ENCODE results near the gene GAS6.
"Not testable (repeated sequence)": the region's sequence is repeated elsewhere in the genome, so short reads cannot be mapped to it uniquely, and the experiment has no call there.

GAS6 gene

GRCh38 chr13:113837560-113838355 is 26.1 kb downstream of the GAS6 start:
- DNase-seq (ENCODE audit: low read depth in 3 of 3), result no peak

GRCh38 chr13:113836768-113837559 is 26.9 kb downstream of the GAS6 start:
- no peak for DNase-seq (ENCODE audit: low read depth in 3 of 3)

DNA sequence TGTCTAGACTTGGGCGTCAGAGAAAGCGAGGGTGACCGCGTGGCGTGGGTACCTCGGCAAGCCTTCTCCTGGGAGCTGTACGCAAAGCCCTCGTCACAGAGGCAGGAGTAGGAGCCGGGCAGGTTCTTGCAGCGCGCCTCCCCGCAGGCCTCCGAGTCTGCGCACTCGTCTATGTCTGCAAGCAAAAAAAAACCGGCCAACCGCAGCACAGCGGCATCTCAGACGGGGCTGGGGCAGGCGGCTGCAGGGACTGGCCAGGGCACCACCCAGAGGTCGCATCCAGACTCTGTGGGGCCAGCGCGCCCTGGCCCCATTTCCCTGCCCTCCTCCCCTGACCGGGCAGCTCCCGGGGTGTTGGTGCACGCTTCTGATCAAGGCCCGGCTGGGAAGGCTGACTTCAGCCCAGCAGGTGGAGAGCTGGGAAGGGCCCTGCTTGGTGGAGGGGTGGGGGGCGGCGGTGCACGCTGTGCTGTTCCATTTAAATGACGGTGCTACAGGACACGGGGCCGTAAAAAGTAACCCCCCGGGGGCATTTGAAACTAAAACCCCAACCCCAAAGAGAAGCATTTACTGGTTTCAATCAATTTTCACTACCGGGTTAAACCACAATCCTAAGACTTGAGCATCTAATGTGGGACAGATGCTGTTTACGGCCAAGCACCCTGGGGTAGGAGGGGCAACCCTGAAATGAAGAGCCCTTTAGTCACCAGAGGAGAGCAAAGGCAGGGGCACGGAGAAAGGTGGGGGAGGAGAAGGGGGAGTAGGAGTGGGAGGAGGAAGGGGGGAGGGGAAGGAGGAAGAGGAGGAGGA is 28.2 kb downstream of the GAS6 start:
- DNase-seq (ENCODE audit: low read depth in 3 of 3), result no peak

- DNase-seq (ENCODE audit: low read depth in 3 of 3), result no peak
These were observed 29.2 kb downstream of the GAS6 start for GRCh38 chr13:113834496-113835200.

DNA sequence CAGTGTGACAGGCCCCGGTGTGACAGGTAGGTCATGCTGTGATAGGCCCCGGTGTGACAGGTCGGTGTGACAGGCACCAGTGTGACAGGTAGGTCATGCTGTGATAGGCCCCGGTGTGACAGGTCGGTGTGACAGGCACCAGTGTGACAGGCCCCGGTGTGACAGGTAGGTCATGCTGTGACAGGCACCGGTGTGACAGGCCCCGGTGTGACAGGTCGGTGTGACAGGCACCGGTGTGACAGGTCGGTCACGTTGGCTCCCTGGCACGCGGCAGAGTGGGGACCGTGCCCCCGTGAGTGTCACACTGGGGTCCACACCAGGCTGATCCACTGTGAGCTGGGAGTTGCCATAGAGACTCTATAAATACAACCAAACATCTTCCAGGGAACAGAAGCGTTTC is 29.9 kb downstream of the GAS6 start:
- DNase-seq (ENCODE audit: low read depth in 3 of 3), result not testable (repeated sequence)

DNA sequence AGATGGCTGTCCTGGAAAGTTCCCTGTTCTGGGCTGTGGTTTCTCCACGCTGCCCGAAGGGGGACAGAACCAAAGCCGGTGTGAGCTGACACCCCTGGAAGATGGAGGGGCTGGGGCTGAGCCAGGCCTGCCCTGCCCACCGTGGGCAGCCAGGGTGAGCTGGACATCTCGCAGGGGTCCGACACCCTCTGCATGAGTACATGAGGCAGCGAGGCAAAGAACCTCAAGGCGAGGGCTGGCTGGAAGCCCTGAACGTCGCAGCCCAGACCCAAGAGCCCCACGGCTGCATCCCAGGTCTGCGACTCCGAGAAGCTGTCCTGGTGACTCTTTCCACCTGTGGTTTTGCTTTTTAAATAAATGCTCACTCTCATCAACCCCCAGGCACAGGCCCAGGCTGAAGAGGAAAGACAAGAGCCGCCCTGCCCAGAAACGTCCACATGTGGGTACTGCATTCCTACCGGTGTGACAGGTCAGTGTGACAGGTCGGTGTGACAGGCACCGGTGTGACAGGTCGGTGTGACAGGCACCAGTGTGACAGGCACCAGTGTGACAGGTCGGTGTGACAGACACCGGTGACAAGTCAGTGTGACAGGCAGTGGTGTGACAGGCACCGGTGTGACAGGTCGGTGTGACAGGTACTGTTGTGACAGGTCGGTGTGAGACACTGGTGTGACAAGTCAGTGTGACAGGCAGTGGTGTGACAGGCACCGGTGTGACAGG is 30.6 kb downstream of the GAS6 start:
- no peak for DNase-seq (ENCODE audit: low read depth in 3 of 3)

DNA sequence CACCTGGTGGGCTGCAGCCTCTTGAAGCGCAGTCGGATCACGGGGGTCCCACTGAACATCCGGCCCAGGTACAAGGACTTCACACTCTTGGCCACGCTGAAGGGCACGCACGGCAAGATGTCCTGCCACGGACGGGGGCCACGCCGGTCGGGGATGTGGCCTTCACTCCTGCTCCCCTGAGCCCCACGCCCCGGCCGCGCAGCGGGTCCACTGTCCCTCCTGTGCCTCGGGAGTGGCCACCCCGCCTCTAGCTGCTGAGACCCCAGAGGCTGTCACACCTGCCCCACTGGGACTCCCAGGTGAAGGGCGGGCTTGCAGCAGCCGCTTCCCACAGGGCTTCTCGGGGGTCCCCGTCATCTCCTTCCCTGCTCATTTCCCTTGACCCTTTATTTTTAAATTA is 31.2 kb downstream of the GAS6 start:
- no peak for DNase-seq (ENCODE audit: low read depth in 3 of 3)

GRCh38 chr13:113832205-113832604 is 31.7 kb downstream of the GAS6 start:
- DNase-seq (ENCODE audit: low read depth in 3 of 3), result no peak

DNA sequence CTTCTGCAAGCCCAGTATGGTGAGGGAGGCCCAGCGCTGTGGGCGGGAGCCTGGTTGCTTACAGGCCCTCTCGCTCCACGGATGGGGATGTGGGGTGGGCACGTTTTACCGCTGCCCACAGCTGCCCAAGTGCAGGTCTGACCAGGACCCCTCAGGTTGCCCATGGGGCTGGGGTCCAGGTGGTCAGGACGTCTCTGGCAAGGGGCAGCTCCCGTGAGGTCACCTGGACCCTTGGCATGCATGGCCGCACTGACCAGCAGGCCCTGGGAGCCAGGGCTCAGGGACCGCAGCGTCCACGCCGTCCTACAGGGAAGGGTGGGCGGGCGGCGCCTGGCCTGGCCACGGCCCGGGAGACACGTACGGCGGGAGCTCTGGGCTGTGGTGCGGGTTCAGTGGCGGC is 32.8 kb downstream of the GAS6 start:
- DNase-seq (ENCODE audit: low read depth in 3 of 3), result no peak

DNA sequence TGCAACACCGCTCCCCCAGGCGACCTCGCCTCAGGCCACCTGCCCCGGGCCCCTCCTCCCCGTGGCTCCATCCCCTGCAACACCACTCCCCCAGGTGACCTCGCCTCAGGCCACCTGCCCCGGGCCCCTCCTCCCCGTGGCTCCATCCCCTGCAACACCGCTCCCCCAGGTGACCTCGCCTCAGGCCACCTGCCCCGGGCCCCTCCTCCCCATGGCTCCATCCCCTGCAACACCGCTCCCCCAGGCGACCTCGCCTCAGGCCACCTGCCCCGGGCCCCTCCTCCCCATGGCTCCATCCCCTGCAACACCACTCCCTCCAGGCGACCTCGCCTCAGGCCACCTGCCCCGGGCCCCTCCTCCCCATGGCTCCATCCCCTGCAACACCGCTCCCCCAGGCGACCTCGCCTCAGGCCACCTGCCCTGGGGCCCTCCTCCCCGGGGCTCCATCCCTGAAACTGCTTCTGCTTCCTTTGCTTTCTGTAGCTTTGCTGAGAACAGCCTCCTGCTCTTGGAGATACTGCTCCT is 33.4 kb downstream of the GAS6 start:
- DNase-seq (ENCODE audit: low read depth in 3 of 3), result not testable (repeated sequence)

DNA sequence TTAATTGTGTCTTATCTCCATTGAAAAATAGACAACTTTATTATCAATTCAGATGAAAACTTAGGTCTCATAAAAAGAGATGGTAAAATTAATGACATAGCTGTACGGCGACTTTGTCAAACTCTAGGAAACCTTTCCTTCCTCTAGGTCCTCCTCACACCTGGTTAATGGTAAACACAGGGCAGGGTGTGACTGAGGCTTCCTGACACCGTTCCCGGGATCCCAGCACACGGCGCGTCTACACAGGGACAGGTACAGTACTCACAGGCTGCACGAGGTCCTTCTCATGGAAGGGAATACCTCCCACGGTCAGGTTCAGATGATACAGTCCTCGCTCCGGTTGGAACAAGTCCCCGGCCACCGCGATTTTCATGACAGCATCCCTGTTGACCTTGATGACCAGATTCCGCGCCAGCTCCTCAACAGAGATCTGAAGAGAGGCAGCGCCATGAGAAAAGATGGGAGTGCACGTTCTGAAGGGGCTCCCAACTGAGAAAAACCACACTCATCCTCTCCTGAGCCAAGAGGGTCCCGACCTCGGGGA is 35.5 kb downstream of the GAS6 start:
- no peak for DNase-seq (ENCODE audit: low read depth in 3 of 3)

DNA sequence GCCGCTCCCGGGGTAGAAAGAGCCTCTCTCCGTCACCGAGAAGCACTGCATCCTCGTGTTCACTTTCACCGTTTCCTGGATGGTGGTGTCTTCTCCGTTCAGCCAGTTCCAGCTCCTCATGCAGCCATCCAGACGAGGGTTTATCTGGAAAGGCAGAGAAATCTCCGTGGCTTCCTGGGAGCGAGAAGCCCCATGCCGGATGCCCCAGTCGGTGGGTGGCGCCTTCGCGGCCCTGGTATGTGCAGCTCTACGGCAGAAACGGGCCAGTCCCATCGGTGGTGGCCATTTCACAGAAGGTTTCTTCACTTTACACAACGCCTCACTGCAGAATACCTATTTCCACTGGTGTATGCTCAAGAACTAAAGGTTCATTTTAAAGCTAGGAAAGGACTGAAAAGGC is 36.9 kb downstream of the GAS6 start:
- DNase-seq (ENCODE audit: low read depth in 3 of 3), result no peak

GRCh38 chr13:113826446-113826845 is 37.4 kb downstream of the GAS6 start:
- DNase-seq (ENCODE audit: low read depth in 3 of 3), result not testable (repeated sequence)

DNA sequence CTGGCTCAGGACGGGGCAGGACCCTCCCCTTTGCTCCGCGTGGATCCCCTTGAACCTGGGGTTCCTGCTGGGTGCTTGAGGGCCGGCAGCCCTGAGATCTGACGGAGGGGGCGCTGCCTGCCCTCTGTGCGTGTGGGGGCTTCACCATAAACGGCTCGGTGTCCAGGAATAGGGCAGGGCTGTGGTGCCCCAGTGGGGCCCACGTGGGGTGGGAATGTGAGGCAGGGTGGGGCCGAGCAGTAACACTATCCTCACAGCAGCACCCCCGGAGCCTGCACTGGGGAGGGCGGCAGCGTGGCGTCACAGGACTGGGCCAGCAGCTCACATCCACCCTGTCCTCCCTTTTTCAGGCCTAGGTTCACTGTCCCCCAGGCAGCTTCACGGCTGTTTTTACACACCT is 38.0 kb downstream of the GAS6 start:
- no peak for DNase-seq (ENCODE audit: low read depth in 3 of 3)

DNA sequence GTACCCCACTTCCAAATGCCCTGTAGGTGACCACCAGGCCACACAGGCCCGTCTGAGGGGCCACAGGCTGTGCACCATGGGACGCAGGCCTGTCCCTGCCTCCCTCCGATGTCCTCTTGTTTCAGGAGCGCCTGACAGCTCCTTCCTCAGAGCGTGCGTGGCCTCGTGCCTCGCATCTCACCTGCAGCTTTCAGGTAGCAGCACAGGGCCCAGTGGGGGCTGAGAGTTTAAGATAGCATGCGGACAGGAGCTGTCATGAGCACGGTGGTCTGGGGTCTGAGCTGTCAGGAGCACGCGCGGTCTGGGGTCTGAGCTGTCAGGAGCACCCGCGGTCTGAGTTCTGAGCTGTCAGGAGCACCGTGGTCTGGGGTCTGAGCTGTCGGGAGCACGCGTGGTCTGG is 40.1 kb downstream of the GAS6 start:
- DNase-seq (ENCODE audit: low read depth in 3 of 3), result no peak

GRCh38 chr13:113822956-113823744 is 40.7 kb downstream of the GAS6 start:
- no peak for DNase-seq (ENCODE audit: low read depth in 3 of 3)

GRCh38 chr13:113822266-113822665 is 41.6 kb downstream of the GAS6 start:
- DNase-seq (ENCODE audit: low read depth in 3 of 3), result no peak

- no peak for DNase-seq (ENCODE audit: low read depth in 3 of 3)
These were observed 42.0 kb downstream of the GAS6 start for GRCh38 chr13:113821847-113822246.

DNA sequence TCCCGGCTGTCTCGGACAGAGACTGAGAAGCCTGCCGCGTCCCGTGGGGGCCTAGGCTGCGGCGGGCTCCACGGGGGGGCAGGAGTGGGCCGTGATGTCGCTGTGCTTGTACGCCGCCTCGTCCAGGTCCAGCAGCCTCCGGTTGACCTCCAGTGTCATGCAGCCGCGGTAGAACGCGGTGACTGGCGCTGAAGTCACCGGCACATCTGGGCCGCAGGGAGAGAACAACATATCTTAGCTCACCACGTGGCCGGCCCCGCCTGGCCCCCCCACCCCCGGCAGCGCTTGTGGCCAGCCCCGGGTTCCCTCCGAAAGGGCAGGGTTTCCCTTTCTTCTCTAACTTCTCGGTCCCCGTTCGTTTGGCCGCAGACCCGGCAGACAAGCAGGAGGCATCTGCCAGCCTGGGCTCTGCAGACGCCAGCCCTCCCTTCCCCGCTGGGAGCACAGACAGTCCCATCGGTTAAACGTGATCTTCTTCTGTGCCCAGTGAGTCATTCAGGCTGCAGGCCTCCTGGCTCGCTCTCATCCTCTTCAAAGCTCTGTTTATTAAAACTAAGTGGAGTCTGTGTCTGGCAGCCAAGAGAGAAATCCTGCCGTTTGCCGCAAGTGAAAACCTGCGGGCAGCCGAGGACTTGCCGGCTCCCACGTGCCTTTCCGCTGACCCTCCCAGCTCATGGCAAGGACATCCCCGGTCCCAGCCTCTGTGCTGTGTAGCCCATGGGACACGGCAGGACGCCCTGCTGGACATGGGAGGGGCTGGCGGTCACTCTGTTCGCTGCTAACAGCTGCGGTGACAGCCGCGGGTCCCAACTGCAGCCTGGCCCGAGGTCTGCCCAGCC is 42.8 kb downstream of the GAS6 start:
- DNase-seq (ENCODE audit: low read depth in 3 of 3), result no peak
